HG03460 (cell line): ENCODE data around the gene SHISA8.

Source experiments
- ATAC-seq: cut with Tn5 transposase; IDR thresholded peaks from one replicate; pipeline ENCODE4 v1.9.1; 2021; ENCODE audit not compliant: unreplicated experiment

Gene SHISA8

GRCh38 chr22:41862530-41863266, 52.2 kb downstream of the SHISA8 start:
- peak; percentile 53 for ATAC-seq

GRCh38 chr22:41862160-41862529, 52.7 kb downstream of the SHISA8 start:
- peak; percentile 55 for ATAC-seq
